DMS79 (cell line): Measurements from ENCODE around the gene ST6GAL1.
"Not testable (repeated sequence)": the region's sequence is repeated elsewhere in the genome, so short reads cannot be mapped to it uniquely, and the experiment has no call there.

Source experiments
- DNase-seq: peaks from one replicate; lab custom pipeline; 2025; lab: John Stamatoyannopoulos, UW

ST6GAL1 gene

GRCh38 chr3:187046033-187046432 is 115.7 kb downstream of the ST6GAL1 start:
- DNase-seq: no peak

- no peak for DNase-seq
These were observed 119.3 kb downstream of the ST6GAL1 start for GRCh38 chr3:187049462-187050101.

- no peak for DNase-seq
These were observed 120.7 kb downstream of the ST6GAL1 start for GRCh38 chr3:187051066-187051465.

- no peak for DNase-seq
These were observed 121.5 kb downstream of the ST6GAL1 start for GRCh38 chr3:187051724-187052366.

- not testable (repeated sequence) for DNase-seq
These were observed 122.1 kb downstream of the ST6GAL1 start for GRCh38 chr3:187052427-187052826.

- DNase-seq: not testable (repeated sequence)
These were observed 124.1 kb downstream of the ST6GAL1 start for GRCh38 chr3:187054433-187054832.

GRCh38 chr3:187057803-187058202 is 127.5 kb downstream of the ST6GAL1 start:
- DNase-seq: not testable (repeated sequence)

GRCh38 chr3:187061748-187062147 is 131.4 kb downstream of the ST6GAL1 start:
- no peak for DNase-seq

- DNase-seq: no peak
These were observed 132.3 kb downstream of the ST6GAL1 start for GRCh38 chr3:187062526-187063177.

- no peak for DNase-seq
These were observed 133.2 kb downstream of the ST6GAL1 start for GRCh38 chr3:187063286-187064121.

GRCh38 chr3:187064210-187065115 is 134.1 kb downstream of the ST6GAL1 start:
- no peak for DNase-seq

GRCh38 chr3:187066228-187066995 is 136.1 kb downstream of the ST6GAL1 start:
- DNase-seq: no peak

- no peak for DNase-seq
These were observed 138.5 kb downstream of the ST6GAL1 start for GRCh38 chr3:187068787-187069186.

GRCh38 chr3:187069857-187070516 is 139.7 kb downstream of the ST6GAL1 start:
- no peak for DNase-seq

GRCh38 chr3:187072102-187072501 is 141.8 kb downstream of the ST6GAL1 start:
- DNase-seq: no peak

- no peak for DNase-seq
These were observed 142.2 kb downstream of the ST6GAL1 start for GRCh38 chr3:187072511-187072910.

- DNase-seq: no peak
These were observed 143.3 kb downstream of the ST6GAL1 start for GRCh38 chr3:187073581-187074098.

GRCh38 chr3:187074846-187075245 is 144.5 kb downstream of the ST6GAL1 start:
- DNase-seq: no peak

- DNase-seq: no peak
These were observed 146.0 kb downstream of the ST6GAL1 start for GRCh38 chr3:187076297-187076696.

- DNase-seq: no peak
These were observed 146.8 kb downstream of the ST6GAL1 start for GRCh38 chr3:187077085-187077484.
